ENCODE data around the gene PCBD2.

PCBD2 gene

DNA sequence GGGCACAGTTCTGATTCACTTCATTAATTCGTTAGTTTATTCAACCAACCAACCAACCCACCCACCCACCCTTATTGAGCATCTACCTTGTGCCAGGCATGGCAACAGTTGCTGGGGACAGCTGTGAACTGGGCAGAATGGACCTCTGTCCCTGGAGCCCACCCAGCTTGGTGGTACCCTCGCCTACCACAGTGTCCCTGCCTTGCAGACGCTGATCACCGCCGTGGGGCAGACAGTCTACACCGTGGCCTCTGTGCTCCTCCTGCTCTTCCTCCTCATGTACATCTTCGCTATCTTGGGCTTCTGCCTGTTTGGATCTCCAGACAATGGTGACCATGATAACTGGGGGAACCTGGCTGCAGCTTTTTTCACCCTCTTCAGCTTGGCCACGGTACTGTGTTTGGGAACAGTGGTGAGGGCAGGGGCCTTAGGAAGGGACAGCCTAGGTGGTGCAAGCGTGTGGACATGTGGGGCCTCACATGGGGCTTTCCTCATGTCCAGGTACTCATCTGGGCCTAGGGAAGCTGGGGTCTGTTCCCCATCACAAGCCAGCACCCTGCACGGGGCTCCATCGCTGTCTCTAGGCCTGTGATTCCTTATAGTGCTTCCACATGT, 102.9 kb downstream of the PCBD2 start:
- DNase-seq (ENCODE audit: low read depth in 2 of 2) = no peak

DNA sequence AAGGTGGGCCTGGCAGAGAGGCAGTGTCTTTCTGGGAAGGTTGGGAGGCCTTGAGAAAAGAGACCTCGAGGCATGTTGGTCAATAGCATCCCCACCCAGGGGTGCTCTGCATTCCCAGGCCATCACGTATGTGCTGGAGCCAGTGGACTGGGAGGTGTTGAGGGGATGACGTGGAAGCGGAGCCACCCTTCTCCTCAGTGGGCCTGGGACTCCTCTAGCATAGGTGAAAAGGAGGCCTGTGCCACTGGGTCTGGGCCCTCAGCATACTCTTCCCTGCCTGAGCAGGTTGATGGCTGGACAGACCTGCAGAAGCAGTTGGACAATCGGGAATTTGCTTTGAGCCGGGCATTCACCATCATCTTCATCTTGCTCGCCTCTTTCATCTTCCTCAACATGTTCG, 103.6 kb downstream of the PCBD2 start:
- no peak for DNase-seq (ENCODE audit: low read depth in 2 of 2)

- no peak for DNase-seq (ENCODE audit: low read depth in 2 of 2)
These were observed 104.2 kb downstream of the PCBD2 start for GRCh38 chr5:135008981-135009735.

DNA sequence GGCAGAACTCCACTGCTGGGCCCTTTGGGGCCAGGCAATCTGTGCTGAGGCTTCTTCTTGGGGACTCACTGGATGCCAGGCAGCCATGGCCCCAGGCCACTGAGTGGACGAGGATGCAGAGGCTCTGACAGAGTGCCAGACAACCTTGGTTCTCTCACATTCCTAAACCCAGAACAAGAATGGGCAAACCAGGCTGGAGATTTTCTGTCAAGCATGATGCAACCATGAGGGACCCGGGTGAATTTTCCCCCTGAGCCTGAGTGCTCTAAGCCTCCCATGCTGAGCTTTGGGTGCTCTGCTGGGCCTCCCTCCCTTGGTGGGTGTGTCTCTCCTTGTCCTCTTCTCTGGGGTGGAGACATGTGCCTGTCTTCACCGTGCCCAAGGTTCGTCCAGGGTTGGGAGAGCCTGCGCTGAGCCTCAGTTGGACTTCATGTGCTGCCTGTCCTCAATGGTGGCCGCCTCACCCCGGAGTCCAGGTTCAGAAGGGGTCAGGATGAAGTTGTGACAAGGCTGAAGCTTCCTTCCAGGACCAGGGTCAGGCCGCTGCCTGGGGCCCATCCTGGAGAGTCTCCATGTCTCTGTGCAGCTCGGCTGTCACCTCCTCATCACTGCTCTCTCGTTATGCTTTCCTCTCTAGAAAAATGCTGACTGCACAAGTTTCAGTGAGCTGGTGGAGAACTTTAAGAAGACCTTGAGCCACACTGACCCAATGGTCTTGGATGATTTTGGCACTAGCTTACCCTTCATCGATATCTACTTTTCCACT, 105.0 kb downstream of the PCBD2 start:
- DNase-seq (ENCODE audit: low read depth in 2 of 2) = no peak

GRCh38 chr5:135010502-135011354, 105.8 kb downstream of the PCBD2 start:
- no peak for DNase-seq (ENCODE audit: low read depth in 2 of 2)

GRCh38 chr5:135011355-135012032, 106.6 kb downstream of the PCBD2 start:
- DNase-seq (ENCODE audit: low read depth in 2 of 2) = no peak

DNA sequence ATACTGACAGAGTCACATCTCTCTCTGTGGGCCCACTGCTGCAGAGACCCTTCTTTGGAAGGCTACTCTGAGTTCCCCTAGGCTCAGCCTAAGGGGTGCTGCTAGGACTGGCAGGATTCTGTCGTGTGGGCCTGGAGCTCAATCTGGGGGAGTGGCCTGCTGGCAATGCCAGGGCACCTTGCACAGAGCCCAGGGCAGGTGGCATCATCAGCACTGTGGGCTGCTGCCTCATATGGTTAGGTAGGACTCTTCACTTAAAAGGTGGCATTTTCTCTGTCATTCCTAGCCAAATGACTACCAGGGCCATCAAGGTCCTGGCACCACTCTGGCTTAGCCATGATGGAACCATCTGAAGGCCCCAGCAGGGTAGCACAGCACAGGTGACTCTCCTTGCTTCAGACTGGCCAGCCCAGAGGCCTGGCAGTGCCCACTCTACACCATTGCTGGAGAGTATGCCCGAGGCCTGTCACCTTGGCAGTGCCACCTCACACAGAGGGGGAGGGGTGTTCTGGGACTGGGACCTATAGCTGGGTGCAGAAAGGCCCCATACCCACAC, 107.2 kb downstream of the PCBD2 start:
- no peak for DNase-seq (ENCODE audit: low read depth in 2 of 2)
